HG03460 (cell line): ENCODE results near the gene AP1G1.
"Not testable (repeated sequence)": the region's sequence is repeated elsewhere in the genome, so short reads cannot be mapped to it uniquely, and the experiment has no call there.

ENCODE experiments used
- ATAC-seq: cut with Tn5 transposase; IDR thresholded peaks from one replicate; pipeline ENCODE4 v1.9.1; 2021; ENCODE audit not compliant: unreplicated experiment

AP1G1 gene

DNA sequence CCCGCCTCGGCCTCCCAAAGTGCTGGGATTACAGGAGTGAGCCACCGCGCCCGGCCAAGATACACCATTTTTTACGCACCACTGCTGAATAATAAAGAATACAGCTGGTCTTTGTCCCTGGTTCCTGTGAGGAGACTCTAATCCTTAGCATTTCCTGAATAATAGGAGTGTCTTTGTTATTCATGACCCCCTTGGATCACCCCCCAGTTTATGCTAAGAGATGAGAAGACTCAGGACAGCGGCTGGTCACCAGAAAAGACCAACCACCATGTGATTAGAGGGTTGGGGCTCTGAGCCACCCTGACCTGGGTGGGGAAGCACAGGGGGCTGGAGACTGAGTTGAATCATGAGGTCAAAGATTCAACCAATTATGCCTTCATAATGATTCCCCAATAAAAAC lies 101.4 kb downstream of the AP1G1 start:
- ATAC-seq, result no peak

DNA sequence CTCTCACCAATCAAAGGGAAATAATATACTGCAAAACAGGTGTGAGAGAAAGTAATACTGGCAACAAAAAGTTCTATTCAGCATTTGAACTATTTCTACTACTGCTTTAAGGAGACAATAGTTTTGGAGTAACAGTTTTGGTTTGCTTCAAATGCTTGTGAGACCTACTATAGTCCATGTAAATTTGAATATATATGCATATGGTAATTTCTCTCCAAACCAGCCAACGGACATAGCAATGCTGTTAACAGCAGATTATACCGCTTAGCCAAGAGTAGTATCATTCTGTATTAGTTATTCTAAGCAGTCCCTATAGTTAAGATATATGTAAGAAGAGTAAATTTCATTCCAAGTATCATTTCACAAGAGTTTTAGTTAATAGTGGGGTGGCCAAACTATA lies 102.6 kb downstream of the AP1G1 start:
- no peak for ATAC-seq

DNA sequence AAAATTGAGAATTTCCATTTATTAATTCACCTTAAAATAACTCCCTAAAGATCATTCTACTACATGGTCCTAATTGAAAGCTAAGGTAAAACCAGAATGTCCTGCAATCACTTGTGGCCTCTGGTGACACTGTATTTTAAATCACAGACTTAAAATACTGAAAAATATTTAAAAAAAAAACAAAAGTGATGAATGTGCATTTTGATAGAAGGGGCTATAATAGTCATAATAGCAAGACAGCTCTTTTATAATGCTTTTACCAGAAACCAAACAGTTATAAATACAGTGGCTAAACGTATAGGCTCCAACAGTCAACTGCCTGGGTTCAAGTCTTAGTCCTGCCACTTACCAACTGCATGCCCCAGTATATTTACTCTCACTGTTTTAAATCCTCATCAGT lies 105.3 kb downstream of the AP1G1 start:
- ATAC-seq, result no peak

DNA sequence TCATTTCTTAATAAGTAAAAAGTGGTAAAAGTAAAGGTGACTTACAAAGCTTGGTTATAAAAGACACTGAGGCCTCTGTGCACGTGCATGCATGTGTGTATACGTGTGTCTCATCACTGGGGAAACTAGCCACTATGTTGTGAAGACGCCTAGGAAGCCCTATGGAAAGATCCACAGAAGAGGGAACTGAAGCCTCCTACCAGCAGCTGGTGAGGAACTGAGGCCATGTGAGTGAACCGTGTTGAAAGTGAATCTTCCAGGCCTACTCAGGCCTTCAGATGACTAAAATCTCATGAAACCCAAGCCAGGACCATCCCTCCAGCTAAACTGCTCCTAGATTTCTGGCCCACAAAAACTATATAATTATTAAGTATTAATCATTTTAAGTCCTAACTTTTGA lies 107.8 kb downstream of the AP1G1 start:
- no peak for ATAC-seq

DNA sequence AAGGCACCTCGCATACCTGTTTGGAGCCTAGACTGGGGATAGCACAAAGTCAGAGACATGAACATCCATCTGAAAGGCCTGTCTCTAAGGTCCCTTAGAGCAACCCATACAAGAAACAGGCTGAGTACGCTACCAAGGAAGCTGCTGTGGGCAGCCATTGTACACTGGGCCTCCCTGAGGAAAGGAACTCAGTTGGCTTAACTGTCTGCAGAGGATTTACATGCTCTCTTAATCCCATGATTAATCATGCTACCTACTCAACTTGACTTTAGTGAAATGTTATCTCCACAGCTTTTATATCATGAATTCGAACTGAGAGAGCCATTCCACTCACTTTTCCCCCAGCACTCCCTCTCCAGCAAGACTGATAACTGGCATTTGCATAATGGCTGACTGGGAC lies 110.1 kb downstream of the AP1G1 start:
- no peak for ATAC-seq

DNA sequence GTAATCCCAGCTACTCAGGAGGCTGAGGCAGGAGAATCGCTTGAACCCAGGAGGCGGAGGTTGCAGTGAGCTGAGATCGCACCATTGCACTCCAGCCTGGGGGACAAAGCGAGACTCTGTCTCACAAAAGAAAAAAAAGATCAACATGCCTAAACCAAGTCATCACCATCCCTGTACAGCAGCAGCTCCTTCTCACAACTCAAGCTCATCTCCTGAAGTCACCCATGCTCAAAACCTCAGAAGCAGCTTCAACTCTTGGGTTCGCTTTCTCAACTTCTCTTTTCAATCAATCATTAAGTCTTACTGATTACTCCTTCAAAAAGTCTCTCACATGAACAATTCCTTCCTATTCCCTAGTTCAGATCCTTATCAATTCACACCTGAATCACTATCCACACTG lies 115.5 kb downstream of the AP1G1 start:
- ATAC-seq, result no peak

DNA sequence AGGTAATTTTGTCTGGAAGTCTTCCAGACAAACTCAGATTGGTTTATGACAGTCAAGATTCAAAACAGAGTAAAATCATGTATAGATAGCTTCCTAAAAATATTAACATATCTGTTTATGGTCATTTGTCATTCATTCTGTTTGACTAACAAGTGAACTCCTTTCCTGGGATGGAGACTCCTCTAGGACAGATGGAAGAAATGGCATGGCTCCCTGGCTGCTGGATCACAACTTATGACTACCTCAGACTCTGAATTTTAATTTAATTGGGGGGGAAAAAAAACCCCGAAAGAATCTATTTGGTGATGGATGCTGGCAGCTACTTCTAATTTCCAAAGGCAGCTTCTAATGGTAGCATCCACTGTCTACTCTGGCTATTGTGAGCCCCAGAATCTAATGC lies 118.7 kb downstream of the AP1G1 start:
- no peak for ATAC-seq

DNA sequence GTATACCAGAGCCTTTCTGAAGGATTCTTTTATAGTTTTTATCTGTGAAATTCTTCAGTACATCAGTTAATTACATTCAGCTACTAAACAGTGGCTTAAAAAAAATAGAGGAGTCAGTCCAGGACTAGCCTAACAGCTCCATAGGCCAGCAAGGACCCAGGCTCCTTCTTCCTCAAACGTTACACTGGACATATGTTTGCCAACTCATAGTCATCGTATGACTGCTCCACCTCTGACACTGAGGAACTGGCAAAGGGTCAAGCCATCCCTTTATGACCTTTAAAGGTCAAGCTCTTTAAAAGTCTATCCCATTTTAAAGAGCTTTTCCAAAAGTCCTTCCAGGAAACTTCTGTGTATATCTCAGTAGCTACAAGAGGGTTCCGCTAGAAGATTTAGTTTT lies 120.8 kb downstream of the AP1G1 start:
- no peak for ATAC-seq

GRCh38 chr16:71684280-71684679 lies 124.4 kb downstream of the AP1G1 start:
- not testable (repeated sequence) for ATAC-seq

GRCh38 chr16:71681360-71681759 lies 127.3 kb downstream of the AP1G1 start:
- no peak for ATAC-seq
